C4-2B (cell line): Measurements from ENCODE around the gene ZDHHC1.

Source experiments
- CTCF ChIP-seq: fragments of 450-650 bp; conservative IDR thresholded peaks from 2 replicates; pipeline ENCODE4 v1.5.1; 2017; ENCODE audit warnings: mild to moderate bottlenecking
- ZFX ChIP-seq: fragments of 450-650 bp; IDR thresholded peaks from 2 replicates; pipeline ENCODE4 v1.6.1; 2017

DNA sequence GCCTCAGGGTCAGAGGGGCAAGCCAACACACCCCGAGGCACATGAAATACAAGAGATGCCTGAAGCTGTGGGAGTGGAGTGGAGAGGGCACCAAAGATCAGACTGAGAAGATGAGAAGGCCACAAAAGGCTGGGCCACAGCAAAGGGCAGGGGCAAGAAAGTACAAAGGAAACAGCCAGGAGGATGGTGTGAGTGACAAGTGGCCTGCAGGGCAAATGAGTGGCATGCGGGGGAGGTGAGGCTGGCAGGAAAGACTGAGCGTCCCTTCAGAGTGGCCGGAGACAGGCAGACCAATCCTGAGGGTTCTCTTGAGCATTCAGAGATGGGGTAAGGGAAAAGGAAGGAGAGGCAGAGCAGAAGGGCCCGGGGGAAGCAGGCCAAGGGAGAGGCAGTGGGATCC is 37.8 kb upstream of the ZDHHC1 start:
- TF ChIP-seq CTCF (no peak), ZFX (no peak)
